Suprapubic skin (tissue), 3 donors: ENCODE measurements around the gene AMT.

Experiments used
- EP300 ChIP-seq: sonication (generic); formaldehyde crosslinking; IDR thresholded peaks from one replicate; pipeline ENCODE4 v1.6.1; 2017; ENCODE audit warnings: antibody characterized with exemption
- TF ChIP-seq, protein P1 (sequence below), 2 donors: fragments of 200-600 bp in 1 of 2; fragments of 450-650 bp in 1 of 2; sonication (generic) in 1 of 2; IDR thresholded peaks; one replicate each; pipeline ENCODE4 v1.5.1; 2016 to 2019; ENCODE audit warnings: antibody characterized with exemption in 2 of 2, mild to moderate bottlenecking in 1 of 2, moderate library complexity in 1 of 2

DNA sequence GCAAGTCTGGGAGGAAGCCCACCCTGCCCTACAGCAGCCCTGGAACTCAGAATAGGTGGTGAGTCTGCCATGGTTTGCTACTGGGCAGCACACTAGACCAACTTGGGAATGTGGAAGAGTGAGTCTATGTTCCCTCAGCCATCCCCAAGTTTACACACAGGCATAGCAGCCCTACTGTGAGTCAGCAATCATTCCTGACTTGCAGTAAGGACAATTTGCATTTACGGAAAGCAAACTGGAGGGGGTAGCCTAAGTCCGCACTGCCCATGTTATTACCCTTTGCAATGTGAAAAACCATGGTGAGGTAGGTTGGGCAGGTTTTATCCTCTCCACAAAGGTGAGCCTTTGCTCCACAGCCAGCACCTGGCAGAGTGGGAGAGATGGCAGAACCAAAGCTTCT, 5.4 kb downstream of the AMT start:
- TF ChIP-seq, protein P1, sequence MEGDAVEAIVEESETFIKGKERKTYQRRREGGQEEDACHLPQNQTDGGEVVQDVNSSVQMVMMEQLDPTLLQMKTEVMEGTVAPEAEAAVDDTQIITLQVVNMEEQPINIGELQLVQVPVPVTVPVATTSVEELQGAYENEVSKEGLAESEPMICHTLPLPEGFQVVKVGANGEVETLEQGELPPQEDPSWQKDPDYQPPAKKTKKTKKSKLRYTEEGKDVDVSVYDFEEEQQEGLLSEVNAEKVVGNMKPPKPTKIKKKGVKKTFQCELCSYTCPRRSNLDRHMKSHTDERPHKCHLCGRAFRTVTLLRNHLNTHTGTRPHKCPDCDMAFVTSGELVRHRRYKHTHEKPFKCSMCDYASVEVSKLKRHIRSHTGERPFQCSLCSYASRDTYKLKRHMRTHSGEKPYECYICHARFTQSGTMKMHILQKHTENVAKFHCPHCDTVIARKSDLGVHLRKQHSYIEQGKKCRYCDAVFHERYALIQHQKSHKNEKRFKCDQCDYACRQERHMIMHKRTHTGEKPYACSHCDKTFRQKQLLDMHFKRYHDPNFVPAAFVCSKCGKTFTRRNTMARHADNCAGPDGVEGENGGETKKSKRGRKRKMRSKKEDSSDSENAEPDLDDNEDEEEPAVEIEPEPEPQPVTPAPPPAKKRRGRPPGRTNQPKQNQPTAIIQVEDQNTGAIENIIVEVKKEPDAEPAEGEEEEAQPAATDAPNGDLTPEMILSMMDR (IDR thresholded peaks at IDR 0.05), result no peak
- TF ChIP-seq EP300, result no peak
